Right atrium auricular region (tissue), 2 donors: ENCODE data around the gene PMM2. TPM values are rescaled to one million over a fixed set of nuclear protein-coding genes. Genes with fewer than 3 reads are reported as not detected.

ENCODE experiments used
- DNase-seq: peaks from one replicate; pipeline ENCODE4 v3.0.0-alpha.2; 2019; ENCODE audit warnings: low spot score
- H3K27ac ChIP-seq, 2 donors: fragments of 200-600 bp; sonication (generic); 1 replicate in 1 of 2; 2 replicates in 1 of 2; pipeline ENCODE4 v1.5.1; 2016 to 2019
- H3K27me3 ChIP-seq, 2 donors: fragments of 200-600 bp; sonication (generic); one replicate each; pipeline versions ENCODE4 v1.5.1 to v1.6.0; 2017 to 2019
- H3K36me3 ChIP-seq: fragments of 200-600 bp; sonication (generic); one replicate; pipeline ENCODE4 v1.5.1; 2016
- H3K4me1 ChIP-seq, 2 donors: fragments of 200-600 bp; sonication (generic); one replicate each; pipeline versions ENCODE4 v1.5.1 to v1.6.0; 2017 to 2019
- H3K4me3 ChIP-seq, 2 donors: fragments of 200-600 bp; sonication (generic); 1 replicate in 1 of 2; 2 replicates in 1 of 2; pipeline ENCODE4 v1.5.1; 2017 to 2019; ENCODE audit warnings: mild to moderate bottlenecking in 1 of 2, moderate library complexity in 1 of 2
- H3K9me3 ChIP-seq, 2 donors: fragments of 200-600 bp; sonication (generic); one replicate each; pipeline ENCODE4 v1.5.1; 2019
- CTCF ChIP-seq, 2 donors: fragments of 200-600 bp; sonication (generic); IDR thresholded peaks; one replicate each; pipeline ENCODE4 v1.5.1; 2019; ENCODE audit warnings: antibody characterized with exemption in 2 of 2
- total RNA-seq, 2 donors: library from RNA; depleted of rRNA; stranded (reverse); fragments of >200 nt; gene quantifications; one replicate each; pipeline ENCODE4 v1.1.0, GENCODE V29; 2016

The PMM2 gene
- total RNA-seq, 2 donors from 2014 or later, result 14.5 to 20.5 TPM

- H3K4me3 ChIP-seq, result no peak overlapping the region
- DNase-seq, result no peak
- peaks cover 0 to 84% of the 10 kb centered on the region in 2 donors for H3K4me1 ChIP-seq
- no peaks in the 10 kb centered on the region for H3K27me3 ChIP-seq
- H3K27ac ChIP-seq, result peak overlapping the region; percentile 72 to 83
- H3K9me3 ChIP-seq, result no peaks in the 10 kb centered on the region
- no peak for TF ChIP-seq CTCF (IDR thresholded peaks at IDR 0.05)
- H3K36me3 ChIP-seq, result peaks cover 3% of the 10 kb centered on the region
Measured at GRCh38 chr16:8863594-8864424, 66.2 kb downstream of the PMM2 start.

GRCh38 chr16:8864480-8865110 lies 67.0 kb downstream of the PMM2 start:
- peaks cover 0 to 84% of the 10 kb centered on the region in 2 donors for H3K4me1 ChIP-seq

GRCh38 chr16:8865145-8865882 lies 67.7 kb downstream of the PMM2 start:
- Histone ChIP-seq H3K27me3 (no peaks in the 10 kb centered on the region), H3K4me3 (no peak overlapping the region), H3K9me3 (no peaks in the 10 kb centered on the region), H3K36me3 (no peaks in the 10 kb centered on the region), H3K27ac (peak overlapping the region; percentile 72 to 83), H3K4me1 (peaks cover 0 to 78% of the 10 kb centered on the region in 2 donors)
- TF ChIP-seq CTCF (IDR thresholded peaks at IDR 0.05), result no peak
- DNase-seq, result no peak

More at GRCh38 chr16:8864480-8865110, 67.0 kb downstream of the PMM2 start:
- no peak for TF ChIP-seq CTCF (IDR thresholded peaks at IDR 0.05)
- Histone ChIP-seq H3K27me3 (no peaks in the 10 kb centered on the region), H3K36me3 (no peaks in the 10 kb centered on the region), H3K9me3 (no peaks in the 10 kb centered on the region), H3K27ac (peak overlapping the region; percentile 72 to 83), H3K4me3 (no peak overlapping the region)
- DNase-seq, result no peak

GRCh38 chr16:8866118-8866883 lies 68.7 kb downstream of the PMM2 start:
- no peak for TF ChIP-seq CTCF (IDR thresholded peaks at IDR 0.05)

GRCh38 chr16:8866884-8867215 lies 69.2 kb downstream of the PMM2 start:
- DNase-seq, result no peak
- TF ChIP-seq CTCF (IDR thresholded peaks at IDR 0.05), result no peak
- Histone ChIP-seq H3K9me3 (no peaks in the 10 kb centered on the region), H3K36me3 (no peaks in the 10 kb centered on the region), H3K4me1 (peaks cover 0 to 65% of the 10 kb centered on the region in 2 donors), H3K27ac (peak overlapping the region; percentile 72 to 83), H3K27me3 (no peaks in the 10 kb centered on the region), H3K4me3 (peak overlapping the region; percentile 47 to 72)

More at GRCh38 chr16:8866118-8866883, 68.7 kb downstream of the PMM2 start:
- Histone ChIP-seq H3K4me1 (peaks cover 0 to 71% of the 10 kb centered on the region in 2 donors), H3K27ac (peak overlapping the region; percentile 72 to 83), H3K27me3 (no peaks in the 10 kb centered on the region), H3K36me3 (no peaks in the 10 kb centered on the region), H3K9me3 (no peaks in the 10 kb centered on the region), H3K4me3 (peak overlapping the region; percentile 47 to 72)
- DNase-seq, result no peak
